Stimulated activated CD4-positive, alpha-beta T cell treated with anti-CD3 and anti-CD28 coated beads, Interleukin-15, amount 100 ng/mL, for 1 hour (primary cell): ENCODE results near the gene C16orf74.

Source experiments
- DNase-seq, 2 donors: peaks; one replicate each; pipeline ENCODE4 v3.0.0-alpha.2; 2020; ENCODE audit warnings: low read depth in 1 of 2, low spot score in 1 of 2

C16orf74 gene

GRCh38 chr16:85696781-85697180 is 54.1 kb downstream of the C16orf74 start:
- no peak for DNase-seq

GRCh38 chr16:85695196-85696128 is 55.4 kb downstream of the C16orf74 start:
- DNase-seq = no peak

- DNase-seq = no peak
These were observed 60.3 kb downstream of the C16orf74 start for GRCh38 chr16:85690469-85691064.

GRCh38 chr16:85689950-85690320 is 61.0 kb downstream of the C16orf74 start:
- no peak for DNase-seq

GRCh38 chr16:85689285-85689949 is 61.5 kb downstream of the C16orf74 start:
- no peak for DNase-seq

GRCh38 chr16:85688586-85689284 is 62.2 kb downstream of the C16orf74 start, which contains the start of gene GINS2:
Gene GINS2 (minus strand): TSS chr16:85688954. CDS start chr16:85688898, 56 bp downstream.
- peak; percentile 84 to 88 for DNase-seq

- no peak for DNase-seq
These were observed 63.0 kb downstream of the C16orf74 start for GRCh38 chr16:85687651-85688471.

- no peak for DNase-seq
These were observed 63.8 kb downstream of the C16orf74 start for GRCh38 chr16:85686912-85687591.

- no peak for DNase-seq
These were observed 65.6 kb downstream of the C16orf74 start for GRCh38 chr16:85685251-85685650.

GRCh38 chr16:85683363-85683762 is 67.5 kb downstream of the C16orf74 start:
- DNase-seq = no peak

GRCh38 chr16:85682516-85682915 is 68.4 kb downstream of the C16orf74 start:
- no peak for DNase-seq

- DNase-seq = no peak
These were observed 69.6 kb downstream of the C16orf74 start for GRCh38 chr16:85681255-85681654.

GRCh38 chr16:85680352-85680944 is 70.4 kb downstream of the C16orf74 start:
- no peak for DNase-seq

GRCh38 chr16:85679870-85680269 is 71.0 kb downstream of the C16orf74 start:
- DNase-seq = no peak

- DNase-seq = no peak
These were observed 72.1 kb downstream of the C16orf74 start for GRCh38 chr16:85678821-85679220.

- DNase-seq = no peak
These were observed 72.9 kb downstream of the C16orf74 start for GRCh38 chr16:85678016-85678415.

GRCh38 chr16:85677383-85677967 is 73.4 kb downstream of the C16orf74 start:
- no peak for DNase-seq

- DNase-seq = no peak
These were observed 74.4 kb downstream of the C16orf74 start for GRCh38 chr16:85676466-85676865.

GRCh38 chr16:85675251-85675874 is 75.5 kb downstream of the C16orf74 start:
- DNase-seq = no peak
